MM.1S (cell line): ENCODE measurements around the gene SLC12A4.

Experiments
- DNase-seq: peaks from one replicate; pipeline ENCODE4 v3.0.0-alpha.2; 2015
- H2AFZ ChIP-seq: fragments of 300-600 bp; sonication (generic); 2 replicates; pipeline ENCODE4 v1.6.0; 2016; ENCODE audit warnings: antibody characterized with exemption, low read length
- H3F3A ChIP-seq: fragments of 300-600 bp; sonication (generic); 2 replicates; pipeline ENCODE4 v1.6.1; 2016; ENCODE audit warnings: mild to moderate bottlenecking, antibody characterized with exemption, low read length, moderate library complexity, mixed read lengths; ENCODE audit not compliant: insufficient read depth
- H3K27ac ChIP-seq: fragments of 300-600 bp; sonication (generic); 2 replicates; pipeline ENCODE4 v1.5.1; 2016; ENCODE audit warnings: mild to moderate bottlenecking, low read length
- H3K27me3 ChIP-seq: fragments of 300-600 bp; sonication (generic); replicated peaks from 2 replicates; pipeline ENCODE4 v1.6.0; 2016; ENCODE audit warnings: low read length; ENCODE audit not compliant: insufficient read depth
- H3K36me3 ChIP-seq: fragments of 300-600 bp; sonication (generic); replicated peaks from 2 replicates; pipeline ENCODE4 v1.6.1; 2016; ENCODE audit warnings: mild to moderate bottlenecking, low read length, mixed read lengths; ENCODE audit not compliant: insufficient read depth
- H3K4me1 ChIP-seq: fragments of 300-600 bp; sonication (generic); 2 replicates; pipeline ENCODE4 v1.6.1; 2016; ENCODE audit warnings: low read length, mixed read lengths
- H3K4me2 ChIP-seq: fragments of 300-600 bp; sonication (generic); 2 replicates; pipeline ENCODE4 v1.6.0; 2016; ENCODE audit warnings: low read depth, low read length
- H3K4me3 ChIP-seq: fragments of 300-600 bp; sonication (generic); 2 replicates; pipeline ENCODE4 v1.5.1; 2016; ENCODE audit warnings: low read length, mixed read lengths
- H3K79me2 ChIP-seq: fragments of 300-600 bp; sonication (generic); 2 replicates; pipeline ENCODE4 v1.6.1; 2016; ENCODE audit warnings: mixed run types, low read length, mixed read lengths
- H3K9ac ChIP-seq: fragments of 300-600 bp; sonication (generic); 2 replicates; pipeline ENCODE4 v1.6.1; 2016; ENCODE audit warnings: low read length, mixed read lengths
- H3K9me2 ChIP-seq: fragments of 300-600 bp; sonication (generic); replicated peaks from 2 replicates; pipeline ENCODE4 v1.6.1; 2016; ENCODE audit warnings: mild to moderate bottlenecking, low read length, mixed read lengths; ENCODE audit not compliant: insufficient read depth
- H3K9me3 ChIP-seq: fragments of 300-600 bp; sonication (generic); replicated peaks from 2 replicates; pipeline ENCODE4 v1.6.1; 2016; ENCODE audit warnings: mild to moderate bottlenecking, low read length, mixed read lengths; ENCODE audit not compliant: insufficient read depth
- H4K20me1 ChIP-seq: fragments of 300-600 bp; sonication (generic); 2 replicates; pipeline ENCODE4 v1.6.1; 2016; ENCODE audit warnings: mild to moderate bottlenecking, low read length, moderate library complexity, mixed read lengths; ENCODE audit not compliant: insufficient read depth
- EZH2 ChIP-seq: fragments of 300-600 bp; sonication (generic); optimal IDR thresholded peaks from 2 replicates; pipeline ENCODE3; 2017; ENCODE audit warnings: low read depth, mild to moderate bottlenecking, antibody characterized with exemption, low read length, mixed read lengths
- EZH2phosphoT487 ChIP-seq: fragments of 300-600 bp; sonication (generic); IDR thresholded peaks from 2 replicates; pipeline ENCODE4 v1.6.1; 2018; ENCODE audit warnings: antibody characterized with exemption, low read length
- TF ChIP-seq, protein P1 (sequence below): fragments of 300-600 bp; sonication (generic); IDR thresholded peaks from 2 replicates; pipeline ENCODE4 v1.5.1; 2016; ENCODE audit warnings: antibody characterized with exemption, low read length, mixed read lengths

SLC12A4 gene

DNA sequence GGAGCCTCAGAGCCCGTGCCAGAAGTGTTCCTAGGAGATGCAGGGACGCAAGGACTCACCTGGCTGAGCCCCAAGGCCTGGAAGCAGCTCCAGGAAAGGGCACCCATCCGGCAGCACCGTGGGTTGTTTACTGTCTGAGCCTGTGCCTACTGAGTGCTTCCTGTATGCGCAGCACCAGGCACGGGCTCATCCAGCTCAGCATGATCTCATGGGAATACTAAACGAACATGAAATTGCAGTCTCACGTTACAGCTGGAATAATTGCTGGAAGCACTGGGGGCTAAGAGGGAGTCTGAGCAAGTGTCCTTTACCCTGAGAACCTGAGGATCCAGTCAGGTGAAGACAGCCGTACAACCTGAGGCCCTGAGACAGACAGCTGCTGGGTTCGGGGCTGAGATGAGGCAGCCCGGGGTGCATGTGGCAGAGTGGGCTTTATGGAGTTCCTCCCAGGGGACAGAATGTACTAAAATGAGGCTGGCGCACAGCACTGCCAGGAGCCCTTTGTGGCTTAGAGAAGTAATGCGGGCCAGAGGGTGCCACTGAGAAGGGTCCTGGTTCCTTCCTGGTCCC, 42.2 kb downstream of the SLC12A4 start:
- H3K9me2 ChIP-seq: no peaks in the 10 kb centered on the region
- H3K4me2 ChIP-seq: no peak overlapping the region
- no peak for TF ChIP-seq EZH2
- TF ChIP-seq, protein P1, sequence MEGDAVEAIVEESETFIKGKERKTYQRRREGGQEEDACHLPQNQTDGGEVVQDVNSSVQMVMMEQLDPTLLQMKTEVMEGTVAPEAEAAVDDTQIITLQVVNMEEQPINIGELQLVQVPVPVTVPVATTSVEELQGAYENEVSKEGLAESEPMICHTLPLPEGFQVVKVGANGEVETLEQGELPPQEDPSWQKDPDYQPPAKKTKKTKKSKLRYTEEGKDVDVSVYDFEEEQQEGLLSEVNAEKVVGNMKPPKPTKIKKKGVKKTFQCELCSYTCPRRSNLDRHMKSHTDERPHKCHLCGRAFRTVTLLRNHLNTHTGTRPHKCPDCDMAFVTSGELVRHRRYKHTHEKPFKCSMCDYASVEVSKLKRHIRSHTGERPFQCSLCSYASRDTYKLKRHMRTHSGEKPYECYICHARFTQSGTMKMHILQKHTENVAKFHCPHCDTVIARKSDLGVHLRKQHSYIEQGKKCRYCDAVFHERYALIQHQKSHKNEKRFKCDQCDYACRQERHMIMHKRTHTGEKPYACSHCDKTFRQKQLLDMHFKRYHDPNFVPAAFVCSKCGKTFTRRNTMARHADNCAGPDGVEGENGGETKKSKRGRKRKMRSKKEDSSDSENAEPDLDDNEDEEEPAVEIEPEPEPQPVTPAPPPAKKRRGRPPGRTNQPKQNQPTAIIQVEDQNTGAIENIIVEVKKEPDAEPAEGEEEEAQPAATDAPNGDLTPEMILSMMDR: peak; percentile 4; the same call in 1 of the 2 replicates
- TF ChIP-seq EZH2phosphoT487: no peak
- no peaks in the 10 kb centered on the region for H3K9me3 ChIP-seq
- H3K36me3 ChIP-seq: no peaks in the 10 kb centered on the region
- no peak overlapping the region for H3K9ac ChIP-seq
- H3K79me2 ChIP-seq: no peaks in the 10 kb centered on the region
- H3K27me3 ChIP-seq: no peaks in the 10 kb centered on the region
- H3K4me1 ChIP-seq: no peaks in the 10 kb centered on the region
- H3K27ac ChIP-seq: no peak overlapping the region
- H3K4me3 ChIP-seq: no peak overlapping the region
- no peaks in the 10 kb centered on the region for H3F3A ChIP-seq
- H4K20me1 ChIP-seq: no peaks in the 10 kb centered on the region
- no peak overlapping the region for H2AFZ ChIP-seq
- DNase-seq: no peak

DNA sequence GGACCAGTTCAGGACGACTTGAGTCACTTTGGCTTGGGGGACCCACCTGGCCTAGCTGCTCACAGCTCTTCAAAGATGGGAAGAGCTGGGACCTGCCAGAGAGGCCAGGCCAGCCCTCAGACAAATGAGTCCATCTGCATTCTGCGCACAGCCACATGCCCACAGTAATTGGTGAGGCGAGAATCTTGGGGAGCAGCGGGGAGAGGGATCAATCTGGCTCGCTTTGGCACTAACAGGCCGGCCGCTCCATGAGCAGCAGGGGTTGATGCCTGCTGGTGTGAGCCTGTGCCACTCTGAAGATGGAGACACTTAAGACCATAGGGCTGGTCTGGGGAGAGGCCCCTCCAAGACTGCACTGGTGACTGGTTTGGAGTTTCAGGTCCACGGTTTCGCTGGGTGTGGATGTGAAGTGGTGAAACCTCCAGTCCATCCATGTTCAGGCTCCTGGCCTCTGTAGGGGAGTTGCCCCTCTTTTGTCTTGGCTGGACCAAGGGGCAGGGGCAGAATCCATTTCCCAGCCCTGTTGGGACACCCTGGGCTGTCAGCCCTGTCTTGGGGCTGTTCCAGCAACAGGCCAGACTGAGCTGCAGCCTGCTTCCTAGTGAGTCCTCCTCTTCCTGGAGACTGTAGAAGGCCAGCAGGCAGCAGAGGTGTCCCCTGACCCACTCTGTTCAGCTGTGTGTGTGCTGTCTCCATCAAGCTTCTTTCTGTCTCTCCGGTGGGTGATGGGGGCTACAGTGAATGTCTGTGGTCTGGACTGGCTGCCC, 44.1 kb downstream of the SLC12A4 start:
- Histone ChIP-seq H3K79me2 (peaks cover 5% of the 10 kb centered on the region), H3K9me2 (no peaks in the 10 kb centered on the region), H3K27me3 (no peaks in the 10 kb centered on the region), H3K4me3 (no peak overlapping the region), H3K4me1 (no peaks in the 10 kb centered on the region), H3K9me3 (no peaks in the 10 kb centered on the region), H3K4me2 (no peak overlapping the region), H3F3A (no peaks in the 10 kb centered on the region), H4K20me1 (no peaks in the 10 kb centered on the region), H2AFZ (no peak overlapping the region), H3K27ac (no peak overlapping the region), H3K36me3 (no peaks in the 10 kb centered on the region), H3K9ac (no peak overlapping the region)
- no peak for DNase-seq
- no peak for TF ChIP-seq EZH2

DNA sequence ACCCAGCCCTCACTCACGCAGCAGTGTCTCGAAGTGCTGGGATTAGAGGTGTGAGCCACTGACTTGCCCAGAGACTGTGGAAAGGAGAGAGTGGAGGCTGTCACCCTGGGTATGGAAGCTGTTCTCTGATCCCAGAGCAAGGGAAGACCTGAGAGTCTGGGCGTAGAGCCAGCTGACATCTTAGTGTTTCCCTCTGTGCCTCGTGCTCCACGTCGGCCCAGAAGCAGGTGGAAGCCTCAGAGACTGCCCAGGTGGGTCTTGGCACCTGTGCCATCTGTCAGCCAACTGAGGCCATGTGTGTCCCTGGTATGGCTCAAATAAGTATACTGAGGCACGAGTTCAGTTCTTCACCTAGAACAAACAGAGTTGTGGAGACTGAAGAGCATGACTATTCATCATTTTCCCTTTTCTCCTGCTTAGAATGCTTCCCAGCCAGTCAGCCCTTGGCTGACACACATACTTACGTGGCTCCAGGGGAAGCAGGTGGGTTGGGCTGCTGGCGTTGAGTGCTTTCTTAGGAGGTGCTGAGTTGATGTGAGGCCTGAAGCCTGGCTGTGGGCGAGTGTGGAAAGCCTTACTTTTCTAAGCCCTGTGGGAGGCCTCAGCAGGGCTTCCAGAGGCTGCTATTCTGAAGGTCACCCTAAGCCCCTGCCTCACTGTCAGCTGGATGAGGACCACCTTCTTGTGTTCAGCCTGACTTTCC, 44.9 kb downstream of the SLC12A4 start:
- H3K4me3 ChIP-seq: no peak overlapping the region
- no peak overlapping the region for H2AFZ ChIP-seq
- H3K4me1 ChIP-seq: no peaks in the 10 kb centered on the region
- no peaks in the 10 kb centered on the region for H4K20me1 ChIP-seq
- no peaks in the 10 kb centered on the region for H3K27me3 ChIP-seq
- H3K4me2 ChIP-seq: no peak overlapping the region
- H3K9me2 ChIP-seq: no peaks in the 10 kb centered on the region
- no peaks in the 10 kb centered on the region for H3K9me3 ChIP-seq
- peaks cover 7% of the 10 kb centered on the region for H3K79me2 ChIP-seq
- no peaks in the 10 kb centered on the region for H3F3A ChIP-seq
- no peak for TF ChIP-seq EZH2
- TF ChIP-seq, protein P1: no peak
- no peak for TF ChIP-seq EZH2phosphoT487
- no peak for DNase-seq
- no peak overlapping the region for H3K27ac ChIP-seq
- no peak overlapping the region for H3K9ac ChIP-seq
- no peaks in the 10 kb centered on the region for H3K36me3 ChIP-seq
